ENCODE results near the gene GRM4. TPM values are rescaled to one million over a fixed set of nuclear protein-coding genes. Genes with fewer than 3 reads are reported as not detected.

GRM4 gene
- total RNA-seq, 1 experiment from 2014 or later: not detected

DNA sequence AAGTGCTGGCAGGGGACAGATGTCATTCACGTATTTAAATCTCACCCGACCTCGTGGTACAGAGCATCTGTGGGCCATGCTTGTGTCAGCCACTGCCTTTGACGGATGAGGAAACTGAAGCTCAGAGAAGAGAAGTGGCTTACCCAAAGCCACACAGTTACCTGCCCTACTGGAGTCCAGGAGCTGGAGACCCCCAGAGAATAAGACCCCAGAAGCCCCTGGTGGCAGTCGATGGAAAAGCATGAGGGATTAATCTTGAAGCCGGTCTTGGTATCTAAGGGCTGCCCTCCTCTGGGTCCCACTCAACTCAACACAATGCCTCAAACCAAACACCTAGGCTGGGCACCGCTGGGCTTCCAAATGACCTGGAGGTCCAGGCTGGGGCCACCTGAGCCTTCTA, 83.1 kb downstream of the GRM4 start:
- ChIA-PET POLR2A (ENCODE audit: unreplicated experiment) (no interaction called here), CTCF (no interaction called here)
- H3K4me1 ChIP-seq (ENCODE audit: insufficient read depth, low read length): no peaks in the 10 kb centered on the region
- no peak for DNase-seq
- BruUV-seq (replicated peaks): no TSS peak
- ATAC-seq: no peak
- no peaks in the 10 kb centered on the region for H4K20me1 ChIP-seq (ENCODE audit: low read length)
- H3K27ac ChIP-seq (ENCODE audit: low read length): no peak overlapping the region
- no peaks in the 10 kb centered on the region for H3K79me2 ChIP-seq (ENCODE audit: low read length)
- H3K9me3 ChIP-seq (ENCODE audit: low read length): no peaks in the 10 kb centered on the region
- peaks cover 55% of the 10 kb centered on the region for H3K27me3 ChIP-seq (ENCODE audit: low read length)
- H3K9me2 ChIP-seq (replicated peaks; ENCODE audit: low read length): no peaks in the 10 kb centered on the region
- H3K9ac ChIP-seq (ENCODE audit: low read length): no peak overlapping the region
- intact Hi-C loops (cut with micrococcal nuclease): no loop called here
- TF ChIP-seq, protein P1, sequence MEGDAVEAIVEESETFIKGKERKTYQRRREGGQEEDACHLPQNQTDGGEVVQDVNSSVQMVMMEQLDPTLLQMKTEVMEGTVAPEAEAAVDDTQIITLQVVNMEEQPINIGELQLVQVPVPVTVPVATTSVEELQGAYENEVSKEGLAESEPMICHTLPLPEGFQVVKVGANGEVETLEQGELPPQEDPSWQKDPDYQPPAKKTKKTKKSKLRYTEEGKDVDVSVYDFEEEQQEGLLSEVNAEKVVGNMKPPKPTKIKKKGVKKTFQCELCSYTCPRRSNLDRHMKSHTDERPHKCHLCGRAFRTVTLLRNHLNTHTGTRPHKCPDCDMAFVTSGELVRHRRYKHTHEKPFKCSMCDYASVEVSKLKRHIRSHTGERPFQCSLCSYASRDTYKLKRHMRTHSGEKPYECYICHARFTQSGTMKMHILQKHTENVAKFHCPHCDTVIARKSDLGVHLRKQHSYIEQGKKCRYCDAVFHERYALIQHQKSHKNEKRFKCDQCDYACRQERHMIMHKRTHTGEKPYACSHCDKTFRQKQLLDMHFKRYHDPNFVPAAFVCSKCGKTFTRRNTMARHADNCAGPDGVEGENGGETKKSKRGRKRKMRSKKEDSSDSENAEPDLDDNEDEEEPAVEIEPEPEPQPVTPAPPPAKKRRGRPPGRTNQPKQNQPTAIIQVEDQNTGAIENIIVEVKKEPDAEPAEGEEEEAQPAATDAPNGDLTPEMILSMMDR (conservative IDR thresholded peaks at IDR 0.05; ENCODE audit: low read depth, low read length): peak; percentile 39; the same call in 1 of the 2 replicates
- TF ChIP-seq EZH2 (IDR thresholded peaks at IDR 0.05; ENCODE audit: low read length, unreplicated experiment) (no peak), EZH2phosphoT487 (IDR thresholded peaks at IDR 0.05; ENCODE audit: borderline replicate concordance, low read length) (no peak)
- H3F3A ChIP-seq (ENCODE audit: low read length, unreplicated experiment): no peaks in the 10 kb centered on the region
- H3K4me3 ChIP-seq (ENCODE audit: low read length): no peak overlapping the region
- no peak overlapping the region for H3K4me2 ChIP-seq (ENCODE audit: low read length)
- H3K36me3 ChIP-seq (ENCODE audit: low read depth, low read length): no peaks in the 10 kb centered on the region
- no peak overlapping the region for H2AFZ ChIP-seq (ENCODE audit: low read length)

- no peak for TF ChIP-seq EZH2 (IDR thresholded peaks at IDR 0.05; ENCODE audit: low read length, unreplicated experiment)
- TF ChIP-seq, protein P1 (conservative IDR thresholded peaks at IDR 0.05; ENCODE audit: low read depth, low read length): no peak
- BruUV-seq (replicated peaks): no TSS peak
- Histone ChIP-seq H3K4me3 (ENCODE audit: low read length) (no peak overlapping the region), H3K27ac (ENCODE audit: low read length) (no peak overlapping the region), H3K9me3 (ENCODE audit: low read length) (no peaks in the 10 kb centered on the region), H3K9me2 (replicated peaks; ENCODE audit: low read length) (no peaks in the 10 kb centered on the region), H3K79me2 (ENCODE audit: low read length) (no peaks in the 10 kb centered on the region), H3K36me3 (ENCODE audit: low read depth, low read length) (no peaks in the 10 kb centered on the region), H3K27me3 (ENCODE audit: low read length) (peaks cover 48% of the 10 kb centered on the region), H3F3A (ENCODE audit: low read length, unreplicated experiment) (no peaks in the 10 kb centered on the region), H3K4me2 (ENCODE audit: low read length) (no peak overlapping the region), H4K20me1 (ENCODE audit: low read length) (no peaks in the 10 kb centered on the region), H3K9ac (ENCODE audit: low read length) (no peak overlapping the region), H2AFZ (ENCODE audit: low read length) (no peak overlapping the region), H3K4me1 (ENCODE audit: insufficient read depth, low read length) (no peaks in the 10 kb centered on the region)
- ChIA-PET CTCF (no interaction called here), POLR2A (ENCODE audit: unreplicated experiment) (no interaction called here)
- ATAC-seq: no peak
- intact Hi-C loops (cut with micrococcal nuclease): no loop called here
- DNase-seq: no peak
These were observed 83.7 kb downstream of the GRM4 start for GRCh38 chr6:34062156-34062555.

GRCh38 chr6:34061348-34061747, 84.5 kb downstream of the GRM4 start:
- CTCF ChIA-PET: no interaction called here
- Histone ChIP-seq H3K27me3 (ENCODE audit: low read length) (peaks cover 40% of the 10 kb centered on the region), H3K27ac (ENCODE audit: low read length) (no peak overlapping the region), H3K4me3 (ENCODE audit: low read length) (no peak overlapping the region), H3K4me1 (ENCODE audit: insufficient read depth, low read length) (no peaks in the 10 kb centered on the region), H4K20me1 (ENCODE audit: low read length) (no peaks in the 10 kb centered on the region), H3K79me2 (ENCODE audit: low read length) (no peaks in the 10 kb centered on the region), H3F3A (ENCODE audit: low read length, unreplicated experiment) (no peaks in the 10 kb centered on the region), H3K4me2 (ENCODE audit: low read length) (no peak overlapping the region), H2AFZ (ENCODE audit: low read length) (no peak overlapping the region), H3K36me3 (ENCODE audit: low read depth, low read length) (no peaks in the 10 kb centered on the region), H3K9me2 (replicated peaks; ENCODE audit: low read length) (no peaks in the 10 kb centered on the region), H3K9ac (ENCODE audit: low read length) (no peak overlapping the region), H3K9me3 (ENCODE audit: low read length) (no peaks in the 10 kb centered on the region)
- intact Hi-C loops (cut with micrococcal nuclease): no loop called here
- DNase-seq (no peak), ATAC-seq (no peak)
- TF ChIP-seq, protein P1 (conservative IDR thresholded peaks at IDR 0.05; ENCODE audit: low read depth, low read length): no peak
- no TSS peak for BruUV-seq (replicated peaks)
- POLR2A ChIA-PET (ENCODE audit: unreplicated experiment): no interaction called here
